ENCODE measurements around the gene PRR7.
"Not testable (repeated sequence)": the region's sequence is repeated elsewhere in the genome, so short reads cannot be mapped to it uniquely, and the experiment has no call there.

Gene PRR7

DNA sequence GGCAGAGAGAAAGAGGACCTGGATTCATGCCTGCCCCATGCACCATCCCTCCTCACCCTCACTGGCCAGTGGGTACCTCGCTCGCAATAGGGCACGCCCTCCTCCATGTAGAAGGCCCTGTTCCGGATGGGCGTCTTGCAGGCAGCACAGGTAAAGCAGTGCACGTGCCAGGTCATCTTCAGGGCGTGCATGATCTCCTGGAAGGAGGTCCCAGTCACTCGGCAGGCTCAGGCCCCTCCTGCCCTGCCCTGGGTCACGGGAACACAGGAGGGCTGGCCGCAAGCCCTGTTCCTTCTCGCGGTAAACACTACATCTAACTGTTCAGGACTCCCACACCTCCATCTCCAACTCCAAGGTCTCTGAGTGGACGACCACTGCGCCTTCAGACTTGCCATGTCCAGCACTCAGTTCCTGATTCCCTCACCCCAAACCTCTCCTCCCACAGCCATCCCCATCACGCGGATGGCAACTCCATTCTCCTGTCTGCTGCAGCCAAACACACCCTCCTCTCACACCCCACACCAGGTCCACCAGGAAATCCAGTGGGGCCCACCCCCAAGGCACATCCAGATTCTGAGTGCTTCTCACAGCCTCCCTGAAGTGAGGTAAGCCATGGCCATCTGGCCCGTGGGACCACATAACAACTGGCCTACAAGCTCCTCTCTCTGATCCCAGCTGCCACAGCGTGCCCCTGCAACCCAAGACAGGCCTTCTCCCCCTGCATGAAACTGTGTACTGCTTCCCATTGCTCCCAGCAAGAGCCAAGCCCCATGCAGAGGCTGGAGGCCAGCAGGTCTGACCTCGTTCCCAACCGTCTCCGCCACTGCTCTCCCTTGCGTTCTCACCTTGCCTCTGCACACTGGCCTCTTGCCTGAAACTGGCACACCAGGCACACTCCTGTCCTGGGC is 37.6 kb downstream of the PRR7 start:
- DNase-seq (ENCODE audit: low read depth in 2 of 2) = no peak

DNA sequence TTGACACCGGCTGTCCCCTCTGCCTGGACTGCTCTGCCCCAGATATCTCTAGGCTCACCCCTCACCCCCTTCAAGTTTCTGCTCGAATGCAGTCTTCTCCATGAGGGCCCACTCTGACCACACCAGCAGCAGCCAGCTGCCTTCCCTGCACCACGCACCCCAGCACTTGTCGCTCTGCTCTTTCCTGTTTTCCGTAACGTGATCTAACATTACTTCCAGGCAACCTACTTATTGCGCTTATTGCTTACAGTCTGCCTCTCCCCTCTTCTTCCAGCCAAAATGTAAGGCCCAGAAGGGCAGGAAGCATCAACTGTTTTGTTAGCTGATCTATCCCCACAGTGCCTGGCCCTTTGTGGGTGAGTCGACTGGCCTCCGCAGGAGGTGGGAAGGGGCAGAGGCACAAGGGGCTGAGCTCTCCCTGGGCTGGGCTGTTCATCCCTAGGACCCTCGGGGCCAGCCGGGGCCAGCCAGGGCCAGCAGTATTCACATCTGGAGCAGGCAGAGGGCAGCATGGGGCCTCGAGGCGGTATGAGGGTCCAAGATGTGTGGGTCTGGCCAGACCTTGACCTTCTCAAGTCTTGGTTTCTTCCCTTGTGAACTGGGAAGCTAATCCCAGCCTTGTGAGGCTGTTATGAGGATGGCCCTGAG is 38.4 kb downstream of the PRR7 start:
- no peak for DNase-seq (ENCODE audit: low read depth in 2 of 2)

DNA sequence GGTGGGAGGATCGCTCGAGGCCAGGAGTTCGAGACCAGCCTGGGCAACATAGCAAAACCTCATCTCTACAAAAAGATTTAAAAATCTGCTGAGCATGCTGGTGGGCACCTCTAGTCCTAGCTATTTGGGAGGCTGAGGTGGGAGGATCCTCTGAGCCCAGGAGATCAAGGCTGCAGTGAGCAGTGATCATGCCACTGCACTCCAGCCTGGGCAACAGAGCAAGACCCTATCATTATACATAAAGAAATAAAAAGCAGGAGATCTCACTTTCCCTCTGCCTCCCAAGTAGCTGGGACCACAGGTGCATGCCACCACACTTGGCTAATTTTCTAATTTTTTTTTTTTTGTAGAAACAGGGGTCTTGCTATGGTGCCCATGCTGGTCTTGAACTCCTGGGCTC is 39.1 kb downstream of the PRR7 start:
- not testable (repeated sequence) for DNase-seq (ENCODE audit: low read depth in 2 of 2)

DNA sequence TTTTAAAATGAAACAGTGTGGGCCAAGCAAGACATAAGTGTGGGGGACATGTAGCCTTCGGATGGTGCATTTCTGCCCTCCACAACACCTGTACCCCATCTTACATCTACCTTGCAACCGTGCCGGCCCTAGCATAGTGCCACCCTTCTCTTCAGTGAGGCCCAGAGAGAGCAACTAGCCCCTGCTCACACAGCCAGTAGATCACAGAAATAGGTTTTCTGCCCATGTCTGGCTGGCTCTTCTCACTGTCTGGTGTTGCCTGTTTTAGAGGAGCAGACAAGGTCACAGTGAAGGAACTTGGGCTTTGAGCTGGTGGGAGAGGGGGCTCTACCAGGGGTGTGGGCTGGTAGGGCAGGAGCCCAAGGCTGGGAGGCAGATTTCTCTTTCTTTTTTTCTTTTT is 39.6 kb downstream of the PRR7 start:
- no peak for DNase-seq (ENCODE audit: low read depth in 2 of 2)

DNA sequence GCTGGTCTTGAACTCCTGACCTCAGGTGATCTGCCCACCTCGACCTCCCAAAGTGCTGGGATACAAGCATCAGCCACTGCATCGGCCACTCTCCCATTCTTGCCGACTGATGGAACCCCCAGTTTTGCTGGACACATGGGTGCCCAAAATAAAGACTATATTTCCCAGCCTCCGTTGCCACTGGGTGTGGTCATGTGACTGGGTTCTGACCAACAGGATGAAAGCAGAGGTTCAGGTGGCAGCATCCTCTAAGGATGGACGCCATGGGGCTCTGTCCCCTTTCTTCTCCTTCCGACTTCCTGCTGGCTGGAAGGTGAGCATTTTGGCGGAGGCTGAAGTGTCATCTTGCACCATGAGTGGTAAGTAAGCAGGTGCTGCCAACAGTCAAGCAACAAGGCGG is 40.5 kb downstream of the PRR7 start:
- DNase-seq (ENCODE audit: low read depth in 2 of 2) = no peak

DNA sequence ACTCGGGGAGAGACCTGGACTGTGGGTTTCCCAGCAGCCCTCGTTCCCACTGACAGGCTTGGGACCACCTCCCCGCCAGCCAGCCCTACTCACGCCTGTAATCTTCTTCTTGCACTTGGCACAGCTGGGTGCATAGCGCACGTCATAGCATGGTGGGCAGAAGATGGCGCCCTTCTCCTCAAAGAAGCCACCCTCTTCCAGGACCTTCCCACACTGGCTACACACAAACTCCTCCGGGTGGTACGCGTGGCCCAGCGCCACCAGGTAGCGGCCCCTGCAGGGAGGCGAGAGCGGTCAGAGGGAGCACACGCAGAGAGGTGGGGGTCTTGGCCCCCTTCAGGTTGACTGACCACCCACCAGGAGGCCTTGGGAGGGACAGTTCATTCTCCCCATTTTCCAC is 41.4 kb downstream of the PRR7 start:
- DNase-seq (ENCODE audit: low read depth in 2 of 2) = no peak

DNA sequence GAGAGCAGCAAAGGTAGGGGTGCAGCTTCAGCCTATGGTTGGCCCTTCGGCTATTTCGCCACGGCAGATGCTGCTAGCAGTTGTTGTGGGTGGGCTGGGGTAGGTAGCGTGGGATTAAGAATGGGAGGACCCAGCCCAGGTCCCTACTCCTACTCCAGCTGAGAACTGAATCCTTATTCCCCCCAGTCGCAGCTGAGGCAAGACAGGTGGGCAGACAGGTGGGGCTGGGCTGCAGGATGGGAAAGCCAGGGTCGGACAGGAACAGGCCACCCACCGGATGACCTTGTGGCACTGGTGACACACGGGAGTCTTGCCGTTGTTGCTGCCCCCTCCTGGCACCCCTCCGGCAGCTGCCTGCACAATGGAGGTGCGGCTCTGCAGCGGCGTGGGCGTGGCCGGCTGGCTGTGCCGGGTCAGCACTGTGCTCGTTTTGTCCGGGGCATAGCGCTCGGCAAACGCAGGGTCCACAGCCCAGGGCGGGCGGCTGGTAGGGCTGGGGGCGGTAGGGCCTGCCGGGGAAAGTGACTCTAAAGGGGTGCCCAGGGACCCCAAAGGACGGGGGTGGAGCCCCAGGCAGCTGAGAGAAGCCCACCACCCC is 42.6 kb downstream of the PRR7 start:
- no peak for DNase-seq (ENCODE audit: low read depth in 2 of 2)

DNA sequence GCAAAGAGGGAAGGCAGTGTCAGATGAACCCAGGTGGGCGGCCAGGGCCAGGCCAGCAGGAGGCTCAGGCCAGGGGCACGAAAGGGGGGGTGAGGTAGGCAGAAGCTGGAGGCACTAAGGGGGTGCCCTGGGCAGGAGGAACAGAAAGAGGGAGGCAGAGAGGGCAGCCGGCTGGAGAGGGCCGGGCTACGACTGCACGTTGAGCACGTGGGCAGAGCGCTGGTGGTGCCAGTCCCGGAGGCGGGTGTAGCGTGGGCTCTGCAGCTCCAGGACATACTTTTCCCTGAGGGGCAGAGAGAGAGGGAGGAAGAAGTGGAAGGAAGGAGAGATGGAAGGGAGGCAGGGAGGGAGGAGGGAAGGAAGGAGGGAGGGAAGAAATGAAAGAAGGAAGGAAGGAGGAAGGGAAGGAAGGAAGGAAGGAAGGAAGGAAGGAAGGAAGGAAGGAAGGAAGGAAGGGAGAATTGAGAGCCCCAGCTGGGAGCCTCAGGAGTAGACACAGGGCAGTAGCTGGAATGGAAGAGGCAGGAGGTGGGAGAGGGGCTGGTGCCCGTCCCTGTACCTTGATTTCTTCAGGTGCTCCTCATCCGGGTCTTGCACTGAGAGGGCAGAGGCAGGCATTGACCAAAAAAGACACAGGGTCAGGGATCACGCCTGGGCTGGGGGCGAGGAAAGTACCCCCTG is 43.8 kb downstream of the PRR7 start:
- no peak for DNase-seq (ENCODE audit: low read depth in 2 of 2)

DNA sequence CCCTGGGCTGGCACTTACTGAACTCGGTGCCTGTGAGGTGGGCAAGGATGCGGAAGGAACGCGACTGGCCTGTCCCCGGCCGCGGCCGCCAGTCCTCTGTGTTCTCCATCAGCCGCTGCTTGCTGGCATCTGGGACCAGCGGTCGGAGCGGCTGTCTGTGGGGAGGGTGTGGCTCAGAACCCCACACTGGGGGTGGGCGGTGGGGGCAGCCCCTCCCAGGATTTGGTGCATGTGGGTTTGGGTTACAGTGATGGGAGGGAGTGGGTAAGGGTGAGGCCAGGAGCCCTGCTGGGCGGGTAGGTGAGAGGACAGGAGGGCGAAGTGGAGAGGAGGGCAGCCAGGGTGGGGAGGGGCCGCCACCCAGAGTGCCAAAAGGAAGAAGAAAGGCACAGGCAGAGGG is 44.4 kb downstream of the PRR7 start:
- DNase-seq (ENCODE audit: low read depth in 2 of 2) = no peak

DNA sequence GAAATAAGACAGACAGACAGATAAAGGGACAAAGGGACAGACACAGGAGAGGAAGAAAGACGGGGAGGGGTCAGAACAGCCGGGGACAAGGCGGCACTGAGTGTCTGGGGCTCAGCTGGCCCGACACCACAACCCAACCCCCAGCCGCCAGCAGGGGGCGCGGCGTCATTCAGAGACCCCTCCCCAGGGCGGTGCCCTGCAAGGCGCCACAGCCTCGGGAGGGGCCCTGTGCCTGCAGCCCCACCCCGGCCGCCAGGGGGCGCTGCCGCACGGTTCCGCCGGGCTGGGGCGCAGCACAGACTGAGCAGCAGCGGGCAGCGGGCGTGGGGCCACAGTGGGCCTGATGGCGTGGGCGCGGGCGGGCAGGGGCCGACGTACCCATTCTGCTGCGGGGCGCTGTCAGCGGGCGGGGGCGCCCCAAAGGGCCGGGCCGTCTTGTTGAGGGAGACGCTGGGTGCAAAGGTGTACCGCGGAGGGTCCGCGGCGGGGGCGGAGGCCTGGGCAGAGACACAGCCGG is 44.9 kb downstream of the PRR7 start:
- no peak for DNase-seq (ENCODE audit: low read depth in 2 of 2)

DNA sequence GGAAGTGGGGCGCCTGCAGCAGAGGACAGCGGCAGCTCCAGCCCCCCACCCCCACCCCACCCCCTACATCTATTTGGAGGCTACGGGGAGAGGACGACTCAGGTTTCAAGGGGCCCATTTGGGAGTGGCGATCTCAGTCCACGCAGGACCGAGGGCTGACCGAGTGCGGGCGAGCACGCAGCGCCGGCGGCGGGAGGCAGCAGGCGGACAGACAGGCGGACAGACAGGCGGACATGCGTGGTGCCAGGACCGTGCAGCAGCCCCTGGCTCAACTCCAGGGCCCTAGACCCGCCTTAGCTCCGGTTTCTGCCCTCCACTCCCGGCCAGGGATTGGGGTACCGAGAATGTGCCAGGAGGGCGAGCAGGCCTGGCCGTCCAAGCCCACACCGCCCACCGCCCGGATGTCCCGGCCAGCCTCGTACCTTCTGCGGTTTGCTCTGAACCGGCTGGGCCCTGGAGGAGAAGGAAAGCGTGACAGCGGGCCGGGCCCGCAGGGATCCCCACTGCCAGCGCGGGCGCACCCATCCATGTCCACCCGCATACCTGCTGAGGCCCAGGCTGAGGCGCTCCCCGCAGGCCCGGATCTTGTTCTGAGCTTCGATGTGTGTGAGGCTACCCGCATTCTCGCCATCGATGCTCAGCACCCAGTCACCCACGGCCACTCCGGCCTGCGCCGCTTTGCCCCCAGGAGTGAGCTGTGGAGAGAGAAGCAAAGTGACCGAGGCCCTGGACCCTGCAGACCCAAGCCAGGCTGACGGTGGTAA is 45.6 kb downstream of the PRR7 start:
- no peak for DNase-seq (ENCODE audit: low read depth in 2 of 2)

DNA sequence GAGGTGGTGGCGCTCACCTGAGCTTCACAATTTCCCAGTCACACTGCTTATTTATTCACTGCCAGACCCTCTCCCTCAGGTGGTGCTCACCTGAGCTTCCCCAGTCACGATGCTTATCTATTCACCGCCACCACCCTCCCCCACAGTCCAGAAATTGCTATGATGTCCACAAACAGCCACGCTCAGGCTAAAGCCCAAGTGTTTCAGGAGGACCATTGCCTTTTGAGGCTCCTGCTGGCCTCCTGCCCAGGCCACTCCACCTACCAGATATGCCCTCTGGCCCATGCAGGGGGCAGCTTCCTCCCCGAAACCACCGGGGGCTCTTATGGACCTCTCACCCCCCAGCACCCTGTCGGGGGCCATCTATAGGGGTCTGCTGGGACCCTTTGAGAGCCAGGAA is 46.2 kb downstream of the PRR7 start:
- no peak for DNase-seq (ENCODE audit: low read depth in 2 of 2)

DNA sequence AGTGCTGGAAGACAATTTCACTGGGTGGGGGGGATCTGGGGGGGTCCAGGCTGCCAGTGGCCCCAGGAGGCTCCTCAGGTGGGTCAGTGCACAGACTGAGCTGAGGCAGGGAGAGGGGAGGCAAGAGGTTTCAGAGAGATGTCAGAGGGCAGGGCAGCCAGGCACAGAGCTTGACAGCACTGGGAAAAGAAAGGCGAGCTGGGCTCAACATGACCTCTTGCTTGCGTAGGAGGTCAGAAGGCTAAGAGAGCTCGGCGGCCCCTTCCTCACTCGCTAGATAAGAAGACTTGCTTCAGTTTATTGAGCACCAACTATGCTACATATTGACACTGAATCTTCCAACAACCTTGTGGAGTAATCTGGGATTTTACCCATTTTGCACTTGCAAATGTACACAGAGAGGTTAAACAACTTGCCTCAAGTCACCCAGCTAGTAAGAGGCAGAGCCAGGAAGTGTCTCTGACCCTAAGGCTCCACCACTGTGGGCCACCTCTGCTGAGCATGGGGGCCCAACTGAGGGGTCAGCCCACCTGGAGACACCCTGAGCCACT is 47.3 kb downstream of the PRR7 start:
- no peak for DNase-seq (ENCODE audit: low read depth in 2 of 2)

DNA sequence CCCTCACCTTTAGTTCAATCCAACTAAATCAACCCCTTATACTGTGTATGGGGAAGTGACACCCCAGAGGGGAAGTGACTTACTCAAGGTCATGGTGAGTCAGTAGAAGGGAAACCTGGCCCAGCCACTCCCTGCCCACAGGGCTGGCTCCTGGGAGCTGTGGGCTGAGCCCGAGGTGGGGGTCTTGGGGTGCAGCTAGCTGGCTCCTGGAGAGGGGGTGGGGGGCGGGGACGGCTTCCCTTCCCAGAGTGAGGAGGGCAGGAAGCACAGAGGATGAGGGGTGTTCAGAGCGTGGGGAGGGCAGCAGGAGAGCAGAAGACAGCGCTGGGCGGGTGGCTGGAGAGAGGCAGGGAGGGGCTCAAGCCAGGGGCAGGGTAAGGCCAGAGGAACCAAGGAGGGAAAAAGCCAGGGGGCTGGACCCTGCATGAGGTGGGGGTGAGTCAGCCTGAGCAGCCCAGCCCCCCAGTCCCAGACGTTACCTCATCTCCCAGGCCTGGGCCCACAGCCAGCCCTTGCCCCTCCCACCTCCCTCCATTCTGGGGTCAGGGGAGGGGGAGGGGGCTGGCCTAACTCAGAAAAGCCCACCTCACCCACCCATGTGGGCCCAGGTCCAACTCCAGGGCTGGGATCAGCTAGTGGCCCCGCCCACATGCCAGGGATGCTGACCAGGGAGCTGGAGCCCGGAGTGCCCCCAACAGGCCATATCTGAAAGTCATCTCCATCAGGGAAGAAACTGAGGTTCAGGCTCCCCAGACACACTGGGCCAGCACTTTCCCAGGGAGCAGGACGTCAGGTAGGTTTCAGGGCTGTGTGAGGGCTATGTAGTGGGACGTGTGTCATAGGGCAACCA is 48.0 kb downstream of the PRR7 start:
- peak; percentile 72 to 78 for DNase-seq (ENCODE audit: low read depth in 2 of 2)

DNA sequence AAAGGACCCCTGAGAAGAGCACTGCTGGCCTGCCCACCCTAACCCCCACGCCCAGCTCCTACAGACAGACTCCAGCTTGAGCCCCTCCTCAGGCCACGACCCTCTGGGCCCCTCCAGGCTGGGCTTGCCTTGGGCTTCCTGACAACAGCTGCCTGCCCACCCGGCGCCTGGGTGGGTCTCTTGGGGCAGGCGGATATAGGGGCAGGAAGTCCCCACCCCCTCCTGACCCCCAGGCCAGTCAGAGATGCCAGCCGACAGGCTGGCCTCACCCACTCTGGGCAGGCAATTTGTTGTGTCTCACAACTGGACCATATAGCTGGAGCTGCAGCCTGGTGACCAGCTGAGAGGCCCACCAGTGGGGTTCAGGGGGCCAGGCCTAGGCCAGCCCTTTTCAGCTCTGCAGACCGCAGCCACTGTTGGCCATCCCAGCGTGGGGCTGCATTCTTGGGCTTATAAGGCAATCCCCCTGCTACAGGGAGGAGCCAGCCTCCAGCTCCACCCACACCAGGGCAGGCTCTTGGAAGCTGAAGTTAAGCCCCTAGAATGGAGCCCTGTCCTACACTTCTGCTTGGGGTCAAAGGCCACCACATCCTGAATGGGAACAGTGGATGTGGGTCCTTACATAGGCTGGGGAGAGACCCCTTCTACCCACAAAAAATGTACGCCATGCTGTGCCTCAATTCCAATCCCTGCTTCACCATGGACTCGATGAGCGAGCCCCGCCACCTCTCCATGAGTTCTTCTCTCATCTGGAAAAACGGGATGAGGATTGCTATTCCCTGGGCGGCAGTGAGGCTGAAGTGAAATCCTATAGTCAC is 48.8 kb downstream of the PRR7 start:
- DNase-seq (ENCODE audit: low read depth in 2 of 2) = peak; percentile 68 to 77

DNA sequence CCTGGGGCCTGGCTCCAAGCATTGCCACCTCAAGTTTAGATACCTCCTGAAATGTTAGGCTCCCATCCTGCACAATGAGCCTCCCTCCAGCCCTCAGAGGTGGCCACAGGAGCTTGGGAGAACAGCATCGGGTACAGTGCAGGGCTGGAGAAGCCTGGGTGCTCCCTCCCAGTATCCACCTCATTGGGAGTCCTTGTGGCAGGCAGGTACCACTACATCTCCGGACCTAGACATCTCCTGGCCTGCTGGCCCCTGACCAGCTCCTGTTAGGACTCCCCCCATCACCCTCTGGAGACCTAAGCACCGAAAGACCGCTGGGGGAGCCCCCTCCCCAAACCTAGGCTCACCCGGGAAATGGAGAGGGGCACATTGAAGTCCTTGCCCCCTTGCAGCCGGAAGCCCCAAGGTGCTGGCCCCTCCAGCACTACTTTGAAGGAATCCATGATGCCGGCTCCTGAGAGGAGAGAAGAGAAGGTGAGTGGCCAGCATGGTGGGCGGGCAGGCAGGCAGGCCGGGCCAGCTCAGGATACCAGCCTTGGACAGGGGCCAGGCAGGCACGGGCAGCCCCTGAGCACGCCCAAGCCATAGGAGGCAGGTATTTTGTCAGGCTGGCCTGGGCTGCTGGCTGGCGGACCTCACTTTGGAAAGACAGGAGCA is 49.6 kb downstream of the PRR7 start:
- no peak for DNase-seq (ENCODE audit: low read depth in 2 of 2)

DNA sequence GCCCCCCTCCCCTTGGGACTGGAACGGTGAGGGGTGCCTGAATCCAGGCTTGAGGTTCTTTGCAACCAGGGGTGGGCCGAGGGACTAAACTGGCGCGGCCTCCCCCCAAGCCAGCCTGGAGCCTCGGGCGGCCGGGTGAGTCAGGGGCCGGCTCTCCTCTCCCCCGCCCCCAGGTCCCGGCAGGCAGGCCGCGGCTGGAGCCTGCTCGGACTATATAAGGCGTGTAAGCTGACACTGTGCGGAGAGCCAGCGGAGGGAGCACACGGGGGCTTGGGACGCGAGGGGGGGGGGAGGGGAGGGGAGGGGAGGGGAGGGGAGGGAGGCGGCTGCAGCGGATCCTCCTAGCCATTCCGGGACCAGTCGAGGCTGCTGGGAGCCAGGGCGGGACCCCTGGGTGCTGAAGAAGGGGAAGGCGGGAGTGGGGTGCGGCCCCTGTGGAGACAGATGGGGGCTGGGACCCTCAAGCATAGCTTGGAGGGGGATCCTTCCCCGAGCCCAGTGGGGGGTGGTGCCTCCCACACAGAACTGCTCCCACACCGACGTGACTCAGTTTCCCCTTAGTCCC is 50.2 kb downstream of the PRR7 start:
- DNase-seq (ENCODE audit: low read depth in 2 of 2) = peak; percentile 91 to 93

DNA sequence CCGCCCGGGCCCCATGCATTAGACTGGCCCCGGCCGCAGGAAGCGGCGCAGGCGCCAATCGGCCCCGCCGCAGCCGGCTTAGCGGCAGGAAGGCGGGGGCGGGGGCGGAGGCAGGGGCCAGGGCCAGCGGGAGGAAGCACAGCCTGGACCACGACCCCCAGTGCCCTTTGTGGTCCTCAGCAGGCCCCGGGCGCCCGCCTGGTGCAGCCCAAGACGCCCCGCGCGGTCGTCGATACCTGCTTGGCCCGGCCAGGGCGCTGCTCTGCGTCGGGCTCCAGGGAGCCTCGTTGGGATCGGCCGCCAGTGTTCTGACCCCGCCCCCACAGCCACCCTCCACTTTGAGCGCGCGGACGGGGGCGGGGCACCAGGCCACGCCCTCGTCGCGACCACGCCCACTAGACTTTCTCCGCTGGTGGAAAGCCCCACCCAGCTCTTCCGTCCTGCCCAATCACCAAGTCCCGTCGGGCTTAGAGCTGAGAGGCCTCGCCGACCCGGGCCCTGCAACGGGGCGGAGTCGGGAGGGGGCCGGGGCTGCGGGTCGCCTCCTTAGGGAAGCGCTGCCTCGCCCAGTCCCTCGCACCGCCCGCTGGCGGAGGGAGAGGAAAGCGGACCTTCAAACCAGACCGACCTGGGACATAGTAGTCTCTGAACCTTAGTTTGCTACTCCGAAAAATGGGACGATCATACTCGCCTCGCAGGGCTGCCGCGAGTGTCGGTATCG is 50.8 kb downstream of the PRR7 start, which contains the start of gene PDLIM7:
Gene PDLIM7, minus strand, starts transcription at position 313 of the 721 bp plus-strand sequence. CDS start 1,092 bp downstream, outside the sequence.
- DNase-seq (ENCODE audit: low read depth in 2 of 2) = peak; percentile 95
